ENCODE data around the gene EPHB3.

Gene EPHB3

GRCh38 chr3:184564685-184565385 lies 3.2 kb downstream of the EPHB3 start:
- no peak for DNase-seq

DNA sequence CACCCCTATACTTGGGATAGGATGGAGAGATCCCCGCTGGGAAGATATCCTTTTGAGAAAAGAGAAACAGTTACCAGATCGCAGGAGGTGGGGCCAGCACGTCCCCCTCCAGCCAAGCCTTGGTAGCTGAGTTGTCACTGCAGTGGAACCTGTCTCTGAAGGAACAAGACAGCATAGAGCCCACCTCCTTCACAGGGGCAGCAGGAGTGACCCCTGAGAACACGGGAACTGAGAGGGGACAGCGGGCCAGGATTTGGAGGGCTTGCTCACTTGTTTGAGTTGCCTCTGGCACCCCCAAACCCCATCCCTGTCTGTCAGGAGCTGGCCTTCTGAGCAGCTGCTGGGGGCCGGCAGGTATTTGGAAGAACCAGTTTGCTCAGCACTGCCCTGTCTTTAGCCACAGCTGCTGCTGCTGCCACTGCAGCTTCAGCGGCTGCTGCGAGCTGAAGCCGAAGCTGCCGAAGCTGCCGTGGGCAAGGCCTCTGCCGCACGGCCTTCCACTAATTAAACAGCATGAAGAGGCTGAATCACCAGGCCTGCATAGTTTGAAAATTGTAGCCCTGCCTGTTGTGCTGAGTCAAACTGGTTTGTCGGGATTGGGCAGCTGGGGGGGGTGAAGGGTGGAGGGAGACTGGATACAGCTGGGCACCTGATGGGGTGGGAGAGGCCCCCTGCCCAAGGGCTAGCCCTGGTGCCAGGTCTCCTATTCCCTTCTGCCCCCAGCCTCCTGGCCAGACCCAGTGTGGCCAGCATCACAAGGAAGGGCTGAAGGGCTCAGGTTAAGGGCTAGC lies 4.0 kb downstream of the EPHB3 start:
- DNase-seq = no peak

DNA sequence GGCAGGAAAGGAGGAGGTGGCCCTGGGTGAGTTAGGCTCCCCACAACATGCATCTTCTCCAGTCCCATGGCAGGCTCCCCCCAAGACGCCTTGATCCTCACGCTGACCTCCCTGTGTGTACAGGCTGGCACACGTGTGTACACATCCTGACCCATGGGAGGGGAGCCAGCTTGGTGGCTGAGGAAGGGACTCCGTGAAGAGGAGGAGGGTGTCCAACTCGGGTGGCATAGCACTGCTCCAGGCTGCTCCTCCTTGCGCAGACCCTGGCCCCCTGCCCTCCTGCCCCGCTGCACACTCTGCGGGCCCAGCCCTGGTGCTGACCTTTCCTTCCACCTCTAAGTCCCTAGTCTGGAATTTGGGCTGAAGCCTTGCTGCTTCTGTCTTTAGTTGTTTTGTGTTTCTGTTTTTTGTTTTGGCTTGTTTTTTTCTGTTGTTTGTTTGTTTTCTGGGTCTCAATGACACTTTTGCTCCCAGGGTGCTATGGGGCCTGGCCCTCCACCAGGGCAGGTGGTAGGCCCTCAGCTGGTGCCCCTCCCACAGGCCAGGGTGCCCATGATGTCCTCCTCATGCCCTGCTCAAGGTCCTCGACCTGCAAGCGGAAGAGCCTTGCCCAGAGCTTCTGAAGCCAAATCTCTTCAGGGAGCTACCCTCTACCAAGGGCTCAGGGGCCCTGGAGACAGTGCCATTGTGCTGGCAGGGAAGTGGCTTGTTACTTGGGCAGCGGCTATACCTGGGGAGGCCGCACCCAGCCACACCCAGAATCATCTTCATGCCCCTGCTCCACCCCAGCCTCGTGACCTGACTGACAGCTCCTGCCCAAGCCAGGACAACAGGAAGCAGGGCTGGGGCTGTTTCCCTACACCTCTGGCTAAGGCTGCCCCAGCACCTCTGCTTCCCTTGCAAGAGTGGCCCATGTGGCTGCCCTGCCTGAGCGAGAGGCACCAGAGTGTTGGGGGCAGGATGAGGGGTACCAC lies 5.1 kb downstream of the EPHB3 start:
- DNase-seq = no peak

DNA sequence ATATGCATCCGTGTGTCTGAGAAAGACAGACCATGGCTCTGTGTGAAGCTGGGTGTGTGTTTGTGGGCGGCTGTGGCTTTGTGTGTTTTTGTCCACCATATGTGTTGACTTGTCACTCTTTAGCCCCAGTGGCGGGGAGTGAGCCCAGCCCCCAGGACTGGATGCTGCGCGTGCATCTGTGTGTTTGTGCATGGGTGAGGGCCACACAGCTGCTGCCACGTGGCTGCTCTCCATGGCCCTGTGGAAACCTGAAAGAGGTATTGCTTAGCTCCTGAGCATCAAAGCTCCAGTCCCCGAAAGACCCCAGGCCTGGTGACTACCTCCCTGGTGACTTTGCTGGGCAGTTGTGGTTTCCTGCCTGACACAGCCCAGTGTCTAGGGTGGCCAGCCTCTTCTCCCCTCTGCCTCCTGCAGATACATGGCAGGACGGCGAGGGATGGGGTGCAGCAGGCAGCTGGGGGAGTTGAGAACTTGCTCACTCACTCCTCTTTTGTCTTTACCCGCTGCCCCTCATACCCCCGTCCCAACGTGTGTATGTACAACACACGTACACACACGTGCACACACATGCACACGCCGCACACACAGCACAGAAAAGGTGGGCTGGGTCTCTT lies 6.5 kb downstream of the EPHB3 start:
- DNase-seq = no peak

DNA sequence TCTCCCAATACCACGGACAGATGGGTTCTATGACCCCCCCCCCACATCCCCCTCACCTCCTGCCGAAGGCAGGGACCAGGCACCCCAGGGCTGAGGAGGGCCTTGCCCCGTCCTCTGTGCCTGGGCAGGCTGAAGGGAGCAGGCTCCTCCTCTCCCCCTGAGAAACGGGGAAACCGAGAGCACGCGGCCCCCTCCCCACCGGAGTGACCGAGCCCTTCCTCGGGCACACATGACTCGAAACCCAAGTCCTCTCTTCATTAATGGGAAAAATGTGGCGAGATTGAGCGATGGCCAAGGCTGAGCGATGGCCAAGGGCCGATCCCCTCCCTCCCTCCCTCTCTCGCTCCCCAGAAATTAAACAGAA lies 7.0 kb downstream of the EPHB3 start:
- DNase-seq = no peak

DNA sequence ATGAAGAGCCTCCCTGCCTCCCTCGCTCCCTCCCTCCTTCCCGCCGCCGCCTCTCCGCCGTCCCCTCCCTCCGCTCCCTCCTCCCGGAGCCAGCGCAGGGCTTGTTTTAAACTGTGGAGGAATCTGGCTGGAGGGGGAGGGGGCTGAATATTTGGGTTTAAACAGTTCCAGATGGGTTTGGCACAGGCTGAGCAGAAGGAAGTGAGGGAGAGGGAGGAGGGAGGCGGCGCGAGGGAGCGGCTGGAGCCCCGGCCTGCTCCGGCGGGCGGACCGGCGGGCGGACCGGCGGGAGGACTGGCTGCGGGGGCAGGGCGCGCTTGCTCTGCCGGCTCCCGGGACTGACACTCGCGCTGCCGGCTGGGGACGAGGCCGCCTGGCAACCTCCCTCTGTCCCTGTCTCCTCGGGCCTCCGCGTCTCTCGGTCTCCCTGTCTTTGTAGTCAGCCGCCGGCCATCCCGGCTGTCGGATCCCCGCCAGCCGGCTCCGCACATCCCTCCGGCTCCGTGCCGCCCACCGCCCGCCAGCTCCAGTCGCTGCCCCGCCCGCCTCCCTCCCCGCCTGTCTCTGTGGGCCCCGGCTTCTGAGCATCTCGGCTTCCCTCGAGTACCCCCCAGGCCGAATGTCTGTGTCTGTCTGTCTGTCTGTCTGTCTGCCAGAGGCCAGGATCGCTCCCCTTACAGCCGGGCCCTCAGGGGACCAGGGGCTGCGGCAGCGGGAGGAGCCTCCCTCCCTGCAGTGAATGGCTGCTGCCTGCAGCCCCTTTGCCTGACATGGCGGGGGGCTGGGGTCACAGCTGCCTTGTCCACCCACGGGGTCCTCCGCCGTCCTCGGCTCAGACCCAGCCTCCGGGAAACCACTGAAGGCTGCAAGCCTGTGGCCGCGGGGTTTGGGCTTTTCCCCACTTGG lies 7.6 kb downstream of the EPHB3 start:
- DNase-seq = peak; percentile 15

GRCh38 chr3:184570035-184570434 lies 8.4 kb downstream of the EPHB3 start:
- no peak for DNase-seq

GRCh38 chr3:184570489-184570888 lies 8.9 kb downstream of the EPHB3 start:
- no peak for DNase-seq

DNA sequence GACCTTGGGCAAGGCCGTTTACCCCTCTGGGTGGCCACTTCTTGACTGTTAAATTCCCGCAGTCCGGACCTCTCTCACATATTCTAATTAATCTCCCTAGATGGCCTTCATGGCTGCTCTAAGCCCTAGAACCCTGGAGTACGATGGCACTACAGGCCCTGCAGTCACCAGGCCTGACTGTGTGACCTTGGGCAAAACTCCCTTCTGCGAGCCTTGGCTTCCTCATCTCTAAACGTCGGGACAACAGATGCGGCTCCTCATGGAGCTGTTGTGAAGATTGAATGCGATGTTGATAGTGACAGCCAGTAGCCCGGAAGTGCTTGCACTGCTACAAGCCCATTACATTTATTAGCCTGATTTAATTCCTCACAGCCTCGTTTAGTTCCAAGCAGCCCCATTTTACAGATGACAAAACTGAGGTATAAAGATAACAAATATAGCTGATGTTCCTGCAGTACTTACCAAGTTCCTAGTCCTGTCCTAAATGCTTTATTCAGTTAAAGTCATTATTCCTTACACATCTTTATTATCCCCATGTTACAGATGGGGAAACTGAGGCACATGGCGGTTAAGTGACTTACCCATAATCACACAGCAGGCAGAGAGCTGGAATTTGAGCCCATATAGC lies 10.3 kb downstream of the EPHB3 start:
- no peak for DNase-seq

- no peak for DNase-seq
Measured at GRCh38 chr3:184572633-184573270, 11.2 kb downstream of the EPHB3 start.

GRCh38 chr3:184574515-184575417 lies 13.2 kb downstream of the EPHB3 start:
- DNase-seq = no peak

DNA sequence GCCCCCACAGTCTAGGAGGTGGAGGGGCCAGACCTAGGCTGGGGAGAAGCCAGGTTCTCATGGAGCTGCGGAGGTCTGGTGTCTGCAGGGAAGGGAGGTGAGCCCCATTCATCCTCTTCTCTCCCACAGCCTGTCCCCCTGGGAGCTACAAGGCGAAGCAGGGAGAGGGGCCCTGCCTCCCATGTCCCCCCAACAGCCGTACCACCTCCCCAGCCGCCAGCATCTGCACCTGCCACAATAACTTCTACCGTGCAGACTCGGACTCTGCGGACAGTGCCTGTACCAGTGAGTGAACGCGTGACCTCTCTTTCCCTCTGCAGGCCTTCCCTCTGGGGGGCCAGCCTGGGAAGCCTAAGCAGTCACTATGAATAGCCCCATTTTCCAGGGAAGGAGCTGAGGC lies 14.1 kb downstream of the EPHB3 start:
- no peak for DNase-seq

DNA sequence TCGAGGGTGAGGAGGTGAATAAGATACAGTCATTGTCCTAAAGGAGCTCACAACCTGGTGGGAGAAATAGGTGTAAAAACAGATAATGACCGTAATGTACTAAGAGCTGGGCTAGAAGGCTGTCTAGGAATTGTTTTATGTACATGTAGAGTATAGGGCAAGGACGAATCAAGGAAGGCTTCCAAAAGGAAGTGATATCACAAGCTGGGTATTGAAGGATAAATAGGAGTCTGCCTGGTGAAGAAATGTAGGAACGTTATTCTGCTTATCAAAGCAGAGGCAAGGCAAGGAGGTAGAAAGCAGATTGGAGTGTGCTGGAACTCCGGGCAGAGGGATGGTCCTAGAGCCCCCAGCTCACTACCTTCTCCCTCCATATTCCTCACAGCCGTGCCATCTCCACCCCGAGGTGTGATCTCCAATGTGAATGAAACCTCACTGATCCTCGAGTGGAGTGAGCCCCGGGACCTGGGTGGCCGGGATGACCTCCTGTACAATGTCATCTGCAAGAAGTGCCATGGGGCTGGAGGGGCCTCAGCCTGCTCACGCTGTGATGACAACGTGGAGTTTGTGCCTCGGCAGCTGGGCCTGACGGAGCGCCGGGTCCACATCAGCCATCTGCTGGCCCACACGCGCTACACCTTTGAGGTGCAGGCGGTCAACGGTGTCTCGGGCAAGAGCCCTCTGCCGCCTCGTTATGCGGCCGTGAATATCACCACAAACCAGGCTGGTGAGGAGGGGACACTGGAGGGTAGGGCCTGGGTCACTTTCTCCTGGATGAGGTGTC lies 15.1 kb downstream of the EPHB3 start:
- no peak for DNase-seq

DNA sequence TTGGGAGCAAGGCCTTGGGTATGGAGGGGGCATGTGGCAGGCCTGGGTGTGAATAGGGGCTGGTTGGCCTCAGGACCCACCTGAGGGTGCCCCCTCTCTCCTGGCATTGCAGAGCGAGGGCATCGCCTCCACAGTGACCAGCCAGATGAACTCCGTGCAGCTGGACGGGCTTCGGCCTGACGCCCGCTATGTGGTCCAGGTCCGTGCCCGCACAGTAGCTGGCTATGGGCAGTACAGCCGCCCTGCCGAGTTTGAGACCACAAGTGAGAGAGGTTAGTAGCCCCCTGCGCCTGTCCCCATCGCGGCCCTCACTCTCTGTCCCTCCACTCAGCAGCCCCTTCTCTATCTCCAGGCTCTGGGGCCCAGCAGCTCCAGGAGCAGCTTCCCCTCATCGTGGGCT lies 16.0 kb downstream of the EPHB3 start:
- DNase-seq = no peak

- no peak for DNase-seq
Measured at GRCh38 chr3:184578218-184578617, 16.6 kb downstream of the EPHB3 start.

DNA sequence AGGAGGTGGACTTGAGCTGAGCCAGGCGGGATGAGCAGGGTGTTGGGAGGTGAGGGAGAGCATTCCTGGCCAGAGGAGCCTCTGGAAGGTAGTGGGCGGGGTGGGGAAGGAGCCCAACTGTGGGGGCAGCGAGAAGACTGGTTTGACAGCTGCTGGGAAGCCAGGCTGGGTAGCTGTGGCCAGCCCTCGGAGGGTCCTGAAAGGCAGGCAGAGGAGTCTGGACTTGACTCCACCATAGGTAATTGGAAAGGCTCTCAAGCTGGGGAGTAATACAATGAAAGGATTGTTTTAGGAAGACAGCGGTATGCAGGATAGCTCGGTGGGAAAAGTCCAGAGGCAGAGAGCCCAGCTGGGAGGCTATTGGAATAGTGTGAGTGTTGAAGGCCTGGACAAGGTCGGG lies 17.2 kb downstream of the EPHB3 start:
- no peak for DNase-seq

DNA sequence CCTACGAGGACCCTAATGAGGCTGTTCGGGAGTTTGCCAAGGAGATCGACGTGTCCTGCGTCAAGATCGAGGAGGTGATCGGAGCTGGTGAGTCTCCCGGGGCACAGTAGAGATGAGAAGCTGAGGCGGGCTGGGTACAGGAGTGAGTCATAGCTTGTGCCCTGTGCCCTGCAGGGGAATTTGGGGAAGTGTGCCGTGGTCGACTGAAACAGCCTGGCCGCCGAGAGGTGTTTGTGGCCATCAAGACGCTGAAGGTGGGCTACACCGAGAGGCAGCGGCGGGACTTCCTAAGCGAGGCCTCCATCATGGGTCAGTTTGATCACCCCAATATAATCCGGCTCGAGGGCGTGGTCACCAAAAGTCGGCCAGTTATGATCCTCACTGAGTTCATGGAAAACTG lies 17.9 kb downstream of the EPHB3 start:
- peak; percentile 72 for DNase-seq

DNA sequence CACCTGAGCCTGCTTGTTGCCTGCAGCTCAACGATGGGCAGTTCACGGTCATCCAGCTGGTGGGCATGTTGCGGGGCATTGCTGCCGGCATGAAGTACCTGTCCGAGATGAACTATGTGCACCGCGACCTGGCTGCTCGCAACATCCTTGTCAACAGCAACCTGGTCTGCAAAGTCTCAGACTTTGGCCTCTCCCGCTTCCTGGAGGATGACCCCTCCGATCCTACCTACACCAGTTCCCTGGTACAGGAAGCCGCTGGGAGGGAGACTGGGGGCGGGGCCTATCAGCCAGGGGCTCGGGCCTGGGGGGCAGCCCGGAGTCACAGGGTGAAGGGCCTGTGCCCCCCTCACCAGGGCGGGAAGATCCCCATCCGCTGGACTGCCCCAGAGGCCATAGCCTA lies 18.8 kb downstream of the EPHB3 start:
- DNase-seq = no peak

DNA sequence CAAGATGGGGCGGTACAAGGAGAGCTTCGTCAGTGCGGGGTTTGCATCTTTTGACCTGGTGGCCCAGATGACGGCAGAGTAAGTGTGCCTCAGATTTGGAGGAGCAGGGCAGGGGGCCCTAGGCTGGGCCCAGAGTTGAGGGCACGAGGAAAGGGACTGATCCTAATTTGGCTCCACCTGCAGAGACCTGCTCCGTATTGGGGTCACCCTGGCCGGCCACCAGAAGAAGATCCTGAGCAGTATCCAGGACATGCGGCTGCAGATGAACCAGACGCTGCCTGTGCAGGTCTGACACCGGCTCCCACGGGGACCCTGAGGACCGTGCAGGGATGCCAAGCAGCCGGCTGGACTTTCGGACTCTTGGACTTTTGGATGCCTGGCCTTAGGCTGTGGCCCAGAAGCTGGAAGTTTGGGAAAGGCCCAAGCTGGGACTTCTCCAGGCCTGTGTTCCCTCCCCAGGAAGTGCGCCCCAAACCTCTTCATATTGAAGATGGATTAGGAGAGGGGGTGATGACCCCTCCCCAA lies 19.8 kb downstream of the EPHB3 start:
- DNase-seq = no peak

Data from MV-4-11 (cell line).